HG03175 (cell line): ENCODE measurements around the gene GSTT4.
"Not testable (repeated sequence)": the region's sequence is repeated elsewhere in the genome, so short reads cannot be mapped to it uniquely, and the experiment has no call there.

Source experiments
- ATAC-seq: cut with Tn5 transposase; IDR thresholded peaks from one replicate; pipeline ENCODE4 v1.9.1; 2021; ENCODE audit warnings: mild to moderate bottlenecking, moderate library complexity; ENCODE audit not compliant: unreplicated experiment

The GSTT4 gene

GRCh38 chr22:23954193-23954990 is 50.9 kb downstream of the GSTT4 start:
- not testable (repeated sequence) for ATAC-seq

GRCh38 chr22:23953485-23953884 is 51.8 kb downstream of the GSTT4 start:
- not testable (repeated sequence) for ATAC-seq

GRCh38 chr22:23952794-23953405 is 52.4 kb downstream of the GSTT4 start:
- ATAC-seq: not testable (repeated sequence)

DNA sequence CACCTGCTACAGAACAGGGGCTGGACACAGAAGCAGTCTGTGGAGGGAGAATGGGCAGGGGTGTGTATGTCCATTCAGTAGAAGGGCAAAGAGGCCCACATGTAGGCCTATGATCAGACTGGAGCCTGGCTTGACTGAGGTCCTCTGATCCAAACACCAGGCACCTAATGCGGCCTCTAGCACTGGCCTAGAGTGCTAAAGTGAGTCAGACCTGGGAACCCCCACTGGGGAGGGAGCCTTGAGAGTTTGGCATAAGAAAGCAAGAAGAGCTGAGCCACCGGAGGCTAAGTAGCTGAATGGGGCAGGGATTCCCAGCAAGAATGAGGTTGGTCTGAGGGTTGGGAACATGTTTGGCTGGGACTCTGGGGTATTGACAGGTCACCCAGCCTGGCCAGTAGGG is 53.9 kb downstream of the GSTT4 start:
- ATAC-seq: not testable (repeated sequence)

- ATAC-seq: not testable (repeated sequence)
Measured at GRCh38 chr22:23949764-23950163, 55.5 kb downstream of the GSTT4 start.
